Panc1 (cell line): ENCODE data around the gene SMIM13.

Experiments
- CTCF ChIP-seq: fragments of 450-650 bp; IDR thresholded peaks from 2 replicates; pipeline ENCODE4 v1.5.1; 2017; ENCODE audit warnings: mild to moderate bottlenecking
- POLR2AphosphoS5 ChIP-seq: IDR thresholded peaks from 2 replicates; pipeline ENCODE4 v1.6.1; 2012; ENCODE audit warnings: mild to moderate bottlenecking, low read depth, low read length, moderate library complexity
- REST ChIP-seq, 2 experiments: IDR thresholded peaks; 2 replicates each; pipeline ENCODE4 v1.6.1; 2011 to 2012; ENCODE audit warnings: low read depth in 2 of 2, control low read depth in 1 of 2, low read length in 1 of 2, mild to moderate bottlenecking in 1 of 2, moderate library complexity in 1 of 2; ENCODE audit not compliant: insufficient read depth in 1 of 2
- SIN3A ChIP-seq: IDR thresholded peaks from 2 replicates; pipeline ENCODE4 v1.6.1; 2012; ENCODE audit warnings: low read depth, mild to moderate bottlenecking, low read length, moderate library complexity, borderline replicate concordance; ENCODE audit not compliant: insufficient read depth
- TCF7L2 ChIP-seq: IDR thresholded peaks from 2 replicates; pipeline ENCODE4 v1.6.1; 2011; ENCODE audit warnings: mild to moderate bottlenecking, low read depth, low read length, inconsistent platforms

GRCh38 chr6:11062715-11063114 is 30.9 kb upstream of the SMIM13 start:
- TF ChIP-seq TCF7L2 (no peak), CTCF (no peak), REST (IDR thresholded peaks at IDR 0.05; ENCODE audit: insufficient read depth in 1 of 2, low read depth in 2 of 2, low read length in 1 of 2) (no peak), POLR2AphosphoS5 (no peak), SIN3A (no peak)
